K562 (cell line): ENCODE data around the gene SGMS1. TPM values are rescaled to one million over a fixed set of nuclear protein-coding genes. Genes with fewer than 3 reads are reported as not detected.

Experiments used
- CEBPB ChIP-seq: fragments of 450-650 bp; IDR thresholded peaks from 2 replicates; pipeline ENCODE4 v1.6.1; 2016; ENCODE audit warnings: missing genetic modification characterization, missing compliant biosample characterization
- EP400 ChIP-seq: fragments of 450-650 bp; IDR thresholded peaks from 2 replicates; pipeline ENCODE4 v1.6.1; 2017; ENCODE audit warnings: antibody characterized with exemption, mild to moderate bottlenecking, moderate library complexity
- FOXK2 ChIP-seq, 2 experiments: fragments of 450-650 bp; IDR thresholded peaks in 1 of 2; conservative IDR thresholded peaks in 1 of 2; 2 replicates each; pipeline ENCODE4 v1.6.1; 2016; ENCODE audit warnings: low read depth in 2 of 2, mild to moderate bottlenecking in 1 of 2
- HDGF ChIP-seq: fragments of 450-650 bp; IDR thresholded peaks from 2 replicates; pipeline ENCODE4 v1.6.1; 2016
- NFE2L1 ChIP-seq: fragments of 450-650 bp; IDR thresholded peaks from 2 replicates; pipeline ENCODE4 v1.6.1; 2016; ENCODE audit warnings: missing genetic modification characterization, low read depth, mild to moderate bottlenecking, missing compliant biosample characterization, moderate library complexity, borderline replicate concordance
- STAG1 ChIP-seq: sonication (generic); formaldehyde crosslinking; IDR thresholded peaks from 2 replicates; pipeline ENCODE4 v1.5.0; 2020; ENCODE audit warnings: missing genetic modification reagents, borderline replicate concordance
- polyA plus RNA-seq, 8 experiments: library from polyadenylated mRNA; depleted of rRNA in 4 of 8; stranded (reverse) in 5 of 8; unstranded in 3 of 8; fragments of >200 nt; fragmentation: Nextera tagmentation in 2 of 8; fragmentation: Illumina TruSeq in 1 of 8; extraction: Ambion mirVana in 2 of 8; extraction: Trizol in 1 of 8; gene quantifications; 2 replicates each; pipeline versions ENCODE4 v1.2.1 to v1.2.3, GENCODE V29; 2011 to 2014; ENCODE audit warnings: inconsistent platforms in 1 of 8, missing spikeins in 1 of 8
- total RNA-seq, 7 experiments: library from RNA; depleted of rRNA in 6 of 7; stranded (reverse); fragments of >200 nt in 6 of 7; fragmentation: Illumina TruSeq in 2 of 7; extraction: Trizol in 2 of 7; gene quantifications; 2 replicates each; pipeline versions ENCODE4 v1.2.1 to v1.2.3, GENCODE V29; 2011 to 2021; ENCODE audit warnings: low replicate concordance in 1 of 7
- TF ChIP-seq, protein P1 (sequence below), 2 experiments: fragments of 450-650 bp in 1 of 2; sonication (generic) in 1 of 2; formaldehyde crosslinking in 1 of 2; IDR thresholded peaks; 2 replicates each; pipeline versions ENCODE4 v1.7.1 to v1.9.0; 2016 to 2022; ENCODE audit warnings: inconsistent platforms in 1 of 2, mild to moderate bottlenecking in 1 of 2, missing genetic modification reagents in 1 of 2
- TF ChIP-seq, protein P2 (sequence below): fragments of 450-650 bp; IDR thresholded peaks from 2 replicates; pipeline ENCODE4 v1.6.1; 2018; ENCODE audit warnings: mild to moderate bottlenecking, low read depth; ENCODE audit not compliant: partially characterized antibody
- TF ChIP-seq, protein P3 (sequence below): fragments of 450-650 bp; IDR thresholded peaks from 2 replicates; pipeline ENCODE4 v1.6.1; 2016; ENCODE audit warnings: mild to moderate bottlenecking

Gene SGMS1
- total and polyA plus RNA-seq, 9 of the 15 experiments (the other 6 are each of a cell fraction or from before 2014, with no cell fraction given) = 22.6 to 232 (median 82.2) TPM

DNA sequence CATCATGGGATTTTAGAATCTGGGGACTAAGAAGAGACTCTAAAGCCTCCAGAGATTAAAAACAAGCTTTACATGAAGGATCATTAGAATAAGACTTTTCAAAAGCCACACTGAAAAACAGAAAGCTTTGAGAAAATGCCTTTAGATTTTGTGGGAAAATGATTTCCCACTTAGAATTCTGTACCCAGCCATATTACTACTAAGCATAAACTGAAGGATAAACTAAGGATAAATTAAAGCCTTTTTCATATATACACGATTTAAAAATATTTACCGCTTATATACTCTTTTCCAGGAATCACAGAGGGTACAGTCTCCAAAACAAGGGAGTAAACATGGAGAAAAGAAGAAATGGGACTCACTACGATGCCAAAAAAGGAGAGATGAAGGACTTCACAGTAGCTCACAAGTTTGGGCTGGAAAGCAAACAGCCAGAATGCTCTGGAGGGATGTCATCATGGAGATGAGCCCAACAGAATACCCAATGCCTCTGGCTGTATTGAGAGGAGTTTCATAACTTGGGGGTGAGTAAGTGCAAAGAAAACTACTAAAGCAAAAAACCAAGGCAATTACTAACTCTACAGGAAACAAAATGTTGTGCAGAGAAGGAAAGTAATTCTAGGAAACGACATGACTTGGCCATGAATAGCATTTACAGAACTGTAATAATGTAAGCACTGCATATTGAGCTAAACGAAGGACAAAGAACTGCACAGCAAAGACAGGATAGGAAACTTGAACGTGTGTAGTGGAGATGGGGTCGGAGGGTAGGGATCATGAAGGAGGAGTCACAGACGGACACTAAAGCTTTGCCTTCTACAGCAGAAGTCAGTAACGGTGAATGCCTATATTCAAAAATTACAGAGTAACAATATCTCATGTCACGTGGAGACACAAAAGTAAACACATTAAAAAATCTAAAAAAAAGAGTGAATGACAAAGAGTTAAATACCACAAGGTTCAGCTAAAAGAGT, 311.0 kb downstream of the SGMS1 start (continued):
- TF ChIP-seq, protein P1, sequence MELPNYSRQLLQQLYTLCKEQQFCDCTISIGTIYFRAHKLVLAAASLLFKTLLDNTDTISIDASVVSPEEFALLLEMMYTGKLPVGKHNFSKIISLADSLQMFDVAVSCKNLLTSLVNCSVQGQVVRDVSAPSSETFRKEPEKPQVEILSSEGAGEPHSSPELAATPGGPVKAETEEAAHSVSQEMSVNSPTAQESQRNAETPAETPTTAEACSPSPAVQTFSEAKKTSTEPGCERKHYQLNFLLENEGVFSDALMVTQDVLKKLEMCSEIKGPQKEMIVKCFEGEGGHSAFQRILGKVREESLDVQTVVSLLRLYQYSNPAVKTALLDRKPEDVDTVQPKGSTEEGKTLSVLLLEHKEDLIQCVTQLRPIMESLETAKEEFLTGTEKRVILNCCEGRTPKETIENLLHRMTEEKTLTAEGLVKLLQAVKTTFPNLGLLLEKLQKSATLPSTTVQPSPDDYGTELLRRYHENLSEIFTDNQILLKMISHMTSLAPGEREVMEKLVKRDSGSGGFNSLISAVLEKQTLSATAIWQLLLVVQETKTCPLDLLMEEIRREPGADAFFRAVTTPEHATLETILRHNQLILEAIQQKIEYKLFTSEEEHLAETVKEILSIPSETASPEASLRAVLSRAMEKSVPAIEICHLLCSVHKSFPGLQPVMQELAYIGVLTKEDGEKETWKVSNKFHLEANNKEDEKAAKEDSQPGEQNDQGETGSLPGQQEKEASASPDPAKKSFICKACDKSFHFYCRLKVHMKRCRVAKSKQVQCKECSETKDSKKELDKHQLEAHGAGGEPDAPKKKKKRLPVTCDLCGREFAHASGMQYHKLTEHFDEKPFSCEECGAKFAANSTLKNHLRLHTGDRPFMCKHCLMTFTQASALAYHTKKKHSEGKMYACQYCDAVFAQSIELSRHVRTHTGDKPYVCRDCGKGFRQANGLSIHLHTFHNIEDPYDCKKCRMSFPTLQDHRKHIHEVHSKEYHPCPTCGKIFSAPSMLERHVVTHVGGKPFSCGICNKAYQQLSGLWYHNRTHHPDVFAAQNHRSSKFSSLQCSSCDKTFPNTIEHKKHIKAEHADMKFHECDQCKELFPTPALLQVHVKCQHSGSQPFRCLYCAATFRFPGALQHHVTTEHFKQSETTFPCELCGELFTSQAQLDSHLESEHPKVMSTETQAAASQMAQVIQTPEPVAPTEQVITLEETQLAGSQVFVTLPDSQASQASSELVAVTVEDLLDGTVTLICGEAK (IDR thresholded peaks at IDR 0.05) = peak; percentile 46; the same call in 1 of the 2 replicates
- TF ChIP-seq, protein P1 (CRISPR knock-in tag; IDR thresholded peaks at IDR 0.05) = no peak
- TF ChIP-seq EP400 = peak; percentile 29
- TF ChIP-seq HDGF = peak; percentile 89; the same call in 1 of the 2 replicates
- TF ChIP-seq, protein P2, sequence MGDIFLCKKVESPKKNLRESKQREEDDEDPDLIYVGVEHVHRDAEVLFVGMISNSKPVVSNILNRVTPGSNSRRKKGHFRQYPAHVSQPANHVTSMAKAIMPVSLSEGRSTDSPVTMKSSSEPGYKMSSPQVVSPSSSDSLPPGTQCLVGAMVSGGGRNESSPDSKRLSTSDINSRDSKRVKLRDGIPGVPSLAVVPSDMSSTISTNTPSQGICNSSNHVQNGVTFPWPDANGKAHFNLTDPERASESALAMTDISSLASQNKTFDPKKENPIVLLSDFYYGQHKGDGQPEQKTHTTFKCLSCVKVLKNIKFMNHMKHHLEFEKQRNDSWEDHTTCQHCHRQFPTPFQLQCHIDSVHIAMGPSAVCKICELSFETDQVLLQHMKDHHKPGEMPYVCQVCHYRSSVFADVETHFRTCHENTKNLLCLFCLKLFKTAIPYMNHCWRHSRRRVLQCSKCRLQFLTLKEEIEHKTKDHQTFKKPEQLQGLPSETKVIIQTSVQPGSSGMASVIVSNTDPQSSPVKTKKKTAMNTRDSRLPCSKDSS = peak; percentile 35
- TF ChIP-seq STAG1 (CRISPR knock-in tag) = no peak
- peak; percentile 31; the same call in 1 of the 2 replicates for TF ChIP-seq CEBPB (tag)
- TF ChIP-seq, protein P3, sequence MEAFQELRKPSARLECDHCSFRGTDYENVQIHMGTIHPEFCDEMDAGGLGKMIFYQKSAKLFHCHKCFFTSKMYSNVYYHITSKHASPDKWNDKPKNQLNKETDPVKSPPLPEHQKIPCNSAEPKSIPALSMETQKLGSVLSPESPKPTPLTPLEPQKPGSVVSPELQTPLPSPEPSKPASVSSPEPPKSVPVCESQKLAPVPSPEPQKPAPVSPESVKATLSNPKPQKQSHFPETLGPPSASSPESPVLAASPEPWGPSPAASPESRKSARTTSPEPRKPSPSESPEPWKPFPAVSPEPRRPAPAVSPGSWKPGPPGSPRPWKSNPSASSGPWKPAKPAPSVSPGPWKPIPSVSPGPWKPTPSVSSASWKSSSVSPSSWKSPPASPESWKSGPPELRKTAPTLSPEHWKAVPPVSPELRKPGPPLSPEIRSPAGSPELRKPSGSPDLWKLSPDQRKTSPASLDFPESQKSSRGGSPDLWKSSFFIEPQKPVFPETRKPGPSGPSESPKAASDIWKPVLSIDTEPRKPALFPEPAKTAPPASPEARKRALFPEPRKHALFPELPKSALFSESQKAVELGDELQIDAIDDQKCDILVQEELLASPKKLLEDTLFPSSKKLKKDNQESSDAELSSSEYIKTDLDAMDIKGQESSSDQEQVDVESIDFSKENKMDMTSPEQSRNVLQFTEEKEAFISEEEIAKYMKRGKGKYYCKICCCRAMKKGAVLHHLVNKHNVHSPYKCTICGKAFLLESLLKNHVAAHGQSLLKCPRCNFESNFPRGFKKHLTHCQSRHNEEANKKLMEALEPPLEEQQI = peak; percentile 66
- TF ChIP-seq NFE2L1 = no peak
- peak; percentile 35 to 39; a peak in 2 of 4 replicates for TF ChIP-seq FOXK2 (conservative IDR thresholded peaks at IDR 0.05 in 1 of 2, IDR thresholded peaks at IDR 0.05 in 1 of 2; ENCODE audit: low read depth in 2 of 2)
